ENCODE data around the gene MED26. TPM values are rescaled to one million over a fixed set of nuclear protein-coding genes. Genes with fewer than 3 reads are reported as not detected.

The MED26 gene
- total RNA-seq, 1 experiment from 2014 or later, result 8.8 TPM

GRCh38 chr19:16628984-16629691 lies 1.1 kb upstream of the MED26 start:
- DNase-seq (ENCODE audit: low read depth, low spot score), result no peak
- peak overlapping the region; percentile 66 to 91 for H3K4me3 ChIP-seq (ENCODE audit: low read depth in 2 of 2, low read length in 2 of 2)

GRCh38 chr19:16627928-16628182 lies 149 bp downstream of the MED26 start:
- POLR2A ChIA-PET, result no interaction called here
- TF ChIP-seq SIN3A (IDR thresholded peaks at IDR 0.05; ENCODE audit: borderline replicate concordance, insufficient read depth, low read depth, low read length) (no peak; the same call in 1 of the 2 replicates), TCF7L2 (IDR thresholded peaks at IDR 0.05; ENCODE audit: low read depth, low read length) (no peak), POLR2AphosphoS5 (IDR thresholded peaks at IDR 0.05; ENCODE audit: low read depth, low read length) (no peak), REST (IDR thresholded peaks at IDR 0.05; ENCODE audit: insufficient read depth in 1 of 2, low read depth in 2 of 2, low read length in 1 of 2) (no peak), CTCF (IDR thresholded peaks at IDR 0.05) (no peak)
- CTCF ChIA-PET, result no interaction called here
- Histone ChIP-seq H3K27ac (ENCODE audit: low read length) (peak overlapping the region; percentile 83; the same call in 1 of the 2 replicates), H3K9me3 (ENCODE audit: control insufficient read depth, insufficient read depth, low read depth, low read length) (no peaks in the 10 kb centered on the region), H3K27me3 (ENCODE audit: control insufficient read depth, insufficient read depth, low read length) (no peaks in the 10 kb centered on the region), H3K4me3 (ENCODE audit: low read depth in 2 of 2, low read length in 2 of 2) (peak overlapping the region; percentile 85 to 91), H3K36me3 (ENCODE audit: control insufficient read depth, insufficient read depth, low read length) (peaks cover 4% of the 10 kb centered on the region), H3K4me1 (ENCODE audit: control insufficient read depth, insufficient read depth, low read length) (peaks cover 14% of the 10 kb centered on the region)
- ATAC-seq (peak; percentile 8; the same call in 1 of the 2 replicates), DNase-seq (ENCODE audit: low read depth, low spot score) (no peak)
- in situ Hi-C loops (cut with HindIII; ENCODE audit: low pct_unique_long_range_greater_than_20kb, low sequenced_read_pairs), result no loop called here
- BruUV-seq (replicated peaks), result no TSS peak
- intact Hi-C loops (cut with micrococcal nuclease; ENCODE audit: unreplicated experiment), result no loop called here

More at GRCh38 chr19:16628984-16629691, 1.1 kb upstream of the MED26 start:
- in situ Hi-C loops (cut with HindIII; ENCODE audit: low pct_unique_long_range_greater_than_20kb, low sequenced_read_pairs) (no loop called here), intact Hi-C loops (cut with micrococcal nuclease; ENCODE audit: unreplicated experiment) (no loop called here)
- H3K36me3 ChIP-seq (ENCODE audit: control insufficient read depth, insufficient read depth, low read length), result peaks cover 4% of the 10 kb centered on the region
- ChIA-PET CTCF (no interaction called here), POLR2A (interaction anchor here (0.7 kb wide), 1 partner anchor 18 kb away, joined by 4 read pairs; no protein-coding TSS in a partner anchor)
- no peak for ATAC-seq
- H3K4me1 ChIP-seq (ENCODE audit: control insufficient read depth, insufficient read depth, low read length), result peaks cover 14% of the 10 kb centered on the region
- TSS peak; percentile 99 for BruUV-seq (replicated peaks)
- no peaks in the 10 kb centered on the region for H3K9me3 ChIP-seq (ENCODE audit: control insufficient read depth, insufficient read depth, low read depth, low read length)
- H3K27ac ChIP-seq (ENCODE audit: low read length), result peak overlapping the region; percentile 92
- no peaks in the 10 kb centered on the region for H3K27me3 ChIP-seq (ENCODE audit: control insufficient read depth, insufficient read depth, low read length)
- TF ChIP-seq POLR2AphosphoS5 (IDR thresholded peaks at IDR 0.05; ENCODE audit: low read depth, low read length), result no peak
- TF ChIP-seq CTCF (IDR thresholded peaks at IDR 0.05), result no peak
- no peak for TF ChIP-seq SIN3A (IDR thresholded peaks at IDR 0.05; ENCODE audit: borderline replicate concordance, insufficient read depth, low read depth, low read length)
- no peak for TF ChIP-seq REST (IDR thresholded peaks at IDR 0.05; ENCODE audit: insufficient read depth in 1 of 2, low read depth in 2 of 2, low read length in 1 of 2)
- no peak for TF ChIP-seq TCF7L2 (IDR thresholded peaks at IDR 0.05; ENCODE audit: low read depth, low read length)

All from Panc1 (cell line).